Coronary artery (tissue), 2 donors: Measurements from ENCODE around the gene SYNE3.

ENCODE experiments used
- DNase-seq: peaks from one replicate; pipeline ENCODE4 v3.0.0-alpha.2; 2017; ENCODE audit warnings: low spot score
- H3K27ac ChIP-seq, 2 donors: fragments of 200-600 bp; sonication (generic); one replicate each; pipeline ENCODE4 v1.5.1; 2016 to 2019
- H3K4me3 ChIP-seq: fragments of 200-600 bp; sonication (generic); 2 replicates; pipeline ENCODE4 v1.5.1; 2016; ENCODE audit warnings: mild to moderate bottlenecking, moderate library complexity
- TF ChIP-seq, protein P1 (sequence below): fragments of 200-600 bp; sonication (generic); IDR thresholded peaks from one replicate; pipeline ENCODE4 v1.5.1; 2019; ENCODE audit warnings: antibody characterized with exemption

Gene SYNE3

GRCh38 chr14:95498622-95499353 is 17.7 kb downstream of the SYNE3 start:
- no peak for DNase-seq
- no peak overlapping the region for H3K4me3 ChIP-seq
- TF ChIP-seq, protein P1, sequence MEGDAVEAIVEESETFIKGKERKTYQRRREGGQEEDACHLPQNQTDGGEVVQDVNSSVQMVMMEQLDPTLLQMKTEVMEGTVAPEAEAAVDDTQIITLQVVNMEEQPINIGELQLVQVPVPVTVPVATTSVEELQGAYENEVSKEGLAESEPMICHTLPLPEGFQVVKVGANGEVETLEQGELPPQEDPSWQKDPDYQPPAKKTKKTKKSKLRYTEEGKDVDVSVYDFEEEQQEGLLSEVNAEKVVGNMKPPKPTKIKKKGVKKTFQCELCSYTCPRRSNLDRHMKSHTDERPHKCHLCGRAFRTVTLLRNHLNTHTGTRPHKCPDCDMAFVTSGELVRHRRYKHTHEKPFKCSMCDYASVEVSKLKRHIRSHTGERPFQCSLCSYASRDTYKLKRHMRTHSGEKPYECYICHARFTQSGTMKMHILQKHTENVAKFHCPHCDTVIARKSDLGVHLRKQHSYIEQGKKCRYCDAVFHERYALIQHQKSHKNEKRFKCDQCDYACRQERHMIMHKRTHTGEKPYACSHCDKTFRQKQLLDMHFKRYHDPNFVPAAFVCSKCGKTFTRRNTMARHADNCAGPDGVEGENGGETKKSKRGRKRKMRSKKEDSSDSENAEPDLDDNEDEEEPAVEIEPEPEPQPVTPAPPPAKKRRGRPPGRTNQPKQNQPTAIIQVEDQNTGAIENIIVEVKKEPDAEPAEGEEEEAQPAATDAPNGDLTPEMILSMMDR, result no peak
- peak overlapping the region; percentile 11 to 67 for H3K27ac ChIP-seq

GRCh38 chr14:95497561-95498011 is 18.9 kb downstream of the SYNE3 start:
- DNase-seq, result no peak
- TF ChIP-seq, protein P1, result no peak
- Histone ChIP-seq H3K27ac (peak overlapping the region in 1 of 2 donors; percentile 70), H3K4me3 (no peak overlapping the region)

DNA sequence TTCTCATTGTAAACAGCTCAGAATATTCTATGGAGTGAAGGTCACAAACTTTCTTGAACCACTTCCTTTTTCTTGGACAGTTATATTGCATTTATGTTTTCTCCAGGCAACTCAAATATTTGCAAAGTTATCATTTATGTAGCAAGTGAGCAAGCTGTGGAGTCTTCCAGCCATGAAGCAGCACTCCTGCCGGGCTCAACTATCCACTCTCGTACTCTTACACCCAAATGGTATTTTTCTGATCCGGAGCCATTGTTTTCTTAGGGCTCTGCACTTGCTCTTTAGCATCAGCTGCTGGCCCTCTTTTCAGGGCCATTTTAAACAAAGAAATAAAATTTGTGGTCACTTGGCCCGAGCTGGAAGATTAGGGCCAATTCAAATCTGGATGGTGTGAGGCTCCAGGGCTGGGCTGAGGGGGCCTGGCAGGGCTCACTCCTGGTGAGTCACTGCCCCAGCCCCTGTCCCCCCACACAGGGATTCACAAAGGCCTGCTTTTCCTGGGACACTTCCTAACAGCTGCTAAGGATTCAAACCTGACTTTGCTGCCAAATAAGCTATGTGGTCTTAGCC is 19.7 kb downstream of the SYNE3 start:
- DNase-seq, result no peak
- TF ChIP-seq, protein P1, result no peak
- Histone ChIP-seq H3K27ac (peak overlapping the region; percentile 46 to 70), H3K4me3 (peak overlapping the region; percentile 13)

GRCh38 chr14:95496111-95496681 is 20.3 kb downstream of the SYNE3 start:
- DNase-seq, result no peak
- TF ChIP-seq, protein P1, result no peak
- H3K4me3 ChIP-seq, result no peak overlapping the region
- peak overlapping the region; percentile 46 to 70 for H3K27ac ChIP-seq

DNA sequence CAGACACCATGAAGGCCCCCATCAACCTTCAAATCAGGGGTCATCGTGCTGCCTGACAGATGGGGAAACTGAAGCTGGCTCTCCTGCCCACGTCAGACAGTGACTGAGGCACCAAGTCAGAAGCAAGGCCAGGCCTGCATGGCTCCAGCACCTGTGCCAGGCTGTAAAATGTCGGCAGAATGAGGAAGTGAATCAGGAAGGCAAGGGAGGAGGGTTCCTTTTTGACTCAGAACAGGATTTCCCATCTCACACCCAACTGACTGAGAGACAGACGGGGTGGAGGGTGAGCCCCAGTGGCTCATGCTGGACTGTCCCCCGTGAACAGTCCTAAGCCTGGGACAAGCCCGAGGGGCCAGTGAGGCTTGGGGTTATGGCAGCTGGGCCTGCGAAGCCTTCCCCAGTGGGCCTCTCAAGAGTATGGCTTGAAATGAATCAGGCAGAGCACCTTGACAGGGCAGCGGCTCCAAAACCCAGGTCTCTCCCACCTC is 20.9 kb downstream of the SYNE3 start:
- DNase-seq, result no peak
- TF ChIP-seq, protein P1, result no peak
- H3K27ac ChIP-seq, result peak overlapping the region; percentile 46 to 70
- no peak overlapping the region for H3K4me3 ChIP-seq

- Histone ChIP-seq H3K27ac (peak overlapping the region; percentile 18 to 70), H3K4me3 (no peak overlapping the region)
- no peak for DNase-seq
- TF ChIP-seq, protein P1, result no peak
Observed at GRCh38 chr14:95495076-95495475, 21.4 kb downstream of the SYNE3 start.
